ENCODE results near the gene PIGL.

The PIGL gene

DNA sequence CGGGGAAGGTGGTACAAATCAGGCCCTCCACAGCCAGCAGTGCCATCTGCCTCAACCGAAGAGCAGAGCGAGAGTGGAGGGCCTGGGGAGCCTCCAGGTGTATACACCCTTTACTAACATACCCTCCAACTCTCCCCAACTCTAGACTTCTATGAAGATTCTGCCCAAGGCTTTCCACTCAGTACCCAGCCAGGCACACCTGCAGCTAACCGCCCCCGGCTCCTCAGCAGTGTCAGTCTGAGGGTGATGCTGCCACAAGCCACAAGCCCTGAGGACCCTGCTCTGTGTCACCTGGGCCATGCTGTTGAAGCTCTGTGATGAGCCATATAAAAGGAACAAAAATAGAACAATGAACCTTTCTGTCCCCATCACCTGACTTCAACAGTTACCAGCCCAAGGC is 132.4 kb downstream of the PIGL start:
- H3K4me3 ChIP-seq (ENCODE audit: control insufficient read depth, low read depth, low read length) = no peak overlapping the region
- TF ChIP-seq, protein P1, sequence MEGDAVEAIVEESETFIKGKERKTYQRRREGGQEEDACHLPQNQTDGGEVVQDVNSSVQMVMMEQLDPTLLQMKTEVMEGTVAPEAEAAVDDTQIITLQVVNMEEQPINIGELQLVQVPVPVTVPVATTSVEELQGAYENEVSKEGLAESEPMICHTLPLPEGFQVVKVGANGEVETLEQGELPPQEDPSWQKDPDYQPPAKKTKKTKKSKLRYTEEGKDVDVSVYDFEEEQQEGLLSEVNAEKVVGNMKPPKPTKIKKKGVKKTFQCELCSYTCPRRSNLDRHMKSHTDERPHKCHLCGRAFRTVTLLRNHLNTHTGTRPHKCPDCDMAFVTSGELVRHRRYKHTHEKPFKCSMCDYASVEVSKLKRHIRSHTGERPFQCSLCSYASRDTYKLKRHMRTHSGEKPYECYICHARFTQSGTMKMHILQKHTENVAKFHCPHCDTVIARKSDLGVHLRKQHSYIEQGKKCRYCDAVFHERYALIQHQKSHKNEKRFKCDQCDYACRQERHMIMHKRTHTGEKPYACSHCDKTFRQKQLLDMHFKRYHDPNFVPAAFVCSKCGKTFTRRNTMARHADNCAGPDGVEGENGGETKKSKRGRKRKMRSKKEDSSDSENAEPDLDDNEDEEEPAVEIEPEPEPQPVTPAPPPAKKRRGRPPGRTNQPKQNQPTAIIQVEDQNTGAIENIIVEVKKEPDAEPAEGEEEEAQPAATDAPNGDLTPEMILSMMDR (conservative IDR thresholded peaks at IDR 0.05; ENCODE audit: control insufficient read depth, insufficient read depth, low read depth, low read length) = no peak
- no peak for DNase-seq (ENCODE audit: low read depth)

DNA sequence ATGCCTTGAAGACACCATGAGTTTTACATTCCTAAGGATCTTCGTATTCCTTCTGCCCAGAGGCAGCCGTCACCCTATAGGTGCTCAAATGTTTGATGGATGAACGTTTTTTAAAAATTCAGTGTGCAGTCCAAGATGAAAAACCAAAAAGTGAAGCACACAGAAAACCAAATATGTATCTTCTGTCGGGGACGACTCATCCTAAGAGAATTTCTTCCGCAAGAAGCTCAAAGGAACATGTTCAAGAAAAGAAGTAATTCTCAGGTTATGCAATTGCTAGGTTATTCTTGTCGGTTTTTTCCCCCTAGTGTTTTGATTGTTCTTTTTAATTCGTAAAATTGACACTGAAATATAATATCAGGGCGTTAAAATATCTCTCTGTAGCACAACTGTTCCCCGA is 134.8 kb downstream of the PIGL start:
- H3K4me3 ChIP-seq (ENCODE audit: control insufficient read depth, low read depth, low read length) = peak overlapping the region; percentile 76
- DNase-seq (ENCODE audit: low read depth) = peak; percentile 52
- TF ChIP-seq, protein P1 (conservative IDR thresholded peaks at IDR 0.05; ENCODE audit: control insufficient read depth, insufficient read depth, low read depth, low read length) = no peak

DNA sequence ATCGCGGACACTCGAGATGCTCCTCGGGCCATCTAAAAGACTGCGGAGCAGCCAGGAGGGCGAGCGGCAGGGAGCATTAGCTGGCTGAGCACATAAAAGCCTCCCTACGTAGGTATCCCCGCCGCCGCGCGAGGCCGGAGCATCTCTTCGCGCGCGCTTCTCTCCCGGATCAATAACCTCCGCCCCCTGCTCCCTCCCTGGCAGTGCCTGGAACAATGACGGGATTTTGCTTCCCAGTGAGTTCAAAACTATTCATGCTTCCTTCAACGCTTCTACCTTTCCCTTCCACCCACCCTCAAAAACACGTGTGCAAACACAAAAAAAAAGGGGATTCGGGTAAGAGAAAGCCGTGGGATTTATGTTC is 135.3 kb downstream of the PIGL start:
- peak; percentile 41 for DNase-seq (ENCODE audit: low read depth)
- peak overlapping the region; percentile 76 for H3K4me3 ChIP-seq (ENCODE audit: control insufficient read depth, low read depth, low read length)
- TF ChIP-seq, protein P1 (conservative IDR thresholded peaks at IDR 0.05; ENCODE audit: control insufficient read depth, insufficient read depth, low read depth, low read length) = no peak

DNA sequence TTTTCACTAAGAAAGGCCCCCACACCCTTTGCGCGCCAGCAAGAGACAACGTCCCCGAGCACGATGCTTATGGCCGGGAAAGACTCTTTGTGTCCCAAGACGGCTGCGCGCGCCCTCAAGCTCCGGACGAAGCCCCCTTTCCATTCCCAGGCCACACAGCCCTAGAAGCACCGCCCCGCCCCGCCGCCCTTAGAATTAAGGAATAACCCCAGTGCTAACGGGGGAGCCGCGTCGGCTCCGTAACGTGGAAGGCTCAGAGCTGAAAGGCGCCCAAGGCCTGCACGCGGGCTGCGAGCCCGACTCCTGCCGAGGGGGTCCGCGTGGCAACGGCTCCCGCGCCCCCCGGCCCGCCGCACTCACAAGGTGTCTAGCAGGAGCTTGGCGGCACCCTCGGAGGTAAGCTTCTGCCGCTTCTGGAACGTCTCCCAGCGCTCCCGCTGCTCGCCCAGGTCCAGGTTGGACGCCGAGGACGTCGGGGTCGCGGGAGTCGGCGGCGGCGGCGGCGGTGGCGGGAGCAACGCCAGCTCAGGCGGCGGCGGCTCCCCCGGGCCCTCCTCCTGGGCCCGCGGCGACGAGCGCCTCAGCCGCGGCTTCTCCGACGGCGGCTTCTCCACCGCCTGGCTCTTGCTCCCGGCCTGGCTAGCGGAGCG is 135.8 kb downstream of the PIGL start:
- peak overlapping the region; percentile 76 for H3K4me3 ChIP-seq (ENCODE audit: control insufficient read depth, low read depth, low read length)
- no peak for DNase-seq (ENCODE audit: low read depth)
- TF ChIP-seq, protein P1 (conservative IDR thresholded peaks at IDR 0.05; ENCODE audit: control insufficient read depth, insufficient read depth, low read depth, low read length) = no peak

DNA sequence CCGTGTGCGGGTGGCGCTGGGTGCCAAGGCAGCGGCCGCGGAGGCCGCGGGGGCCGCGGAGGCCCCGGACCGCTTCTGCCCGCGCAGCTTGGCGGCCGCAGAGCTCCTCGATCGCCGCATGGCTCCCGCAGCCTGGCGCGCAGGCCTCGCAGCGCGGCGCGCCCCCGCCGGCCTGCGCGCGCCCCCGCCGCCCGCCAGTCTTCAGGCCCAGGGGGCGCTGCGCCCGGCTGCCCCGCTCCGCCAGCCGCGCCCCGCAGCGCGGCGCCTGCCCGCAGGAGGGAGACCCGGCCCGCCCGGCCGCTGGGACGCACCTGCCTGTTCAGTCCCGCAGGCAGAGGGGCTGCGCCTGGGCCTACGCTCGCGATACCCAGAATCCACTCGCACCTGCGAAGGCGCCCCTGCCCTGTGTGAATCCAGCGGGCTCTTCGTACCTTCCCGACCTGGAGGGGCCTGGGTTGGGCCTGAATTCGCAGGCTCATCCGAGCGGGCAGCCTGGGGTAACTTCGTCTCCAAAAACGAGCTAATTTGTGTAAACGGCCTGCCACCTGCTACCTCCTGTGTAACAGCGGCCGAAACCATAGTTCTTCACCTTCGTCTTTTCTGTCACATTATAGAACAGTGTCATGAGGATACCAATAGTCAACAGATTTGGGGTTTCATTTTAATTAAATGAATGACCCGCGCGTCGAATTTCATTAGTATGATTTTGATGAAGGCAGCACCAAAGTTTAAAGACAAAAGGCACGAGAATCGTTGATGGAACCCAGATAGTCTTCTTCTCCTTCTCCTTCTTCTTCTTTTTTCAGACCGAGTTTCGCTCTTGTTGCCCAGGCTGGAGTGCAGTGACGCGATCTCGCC is 136.5 kb downstream of the PIGL start, which contains the start of gene CENPV:
Gene CENPV, minus strand, starts transcription at position 153 of the 858 bp plus-strand sequence. Its CDS starts 33 bp downstream, at position 120.
- peak; percentile 16 for DNase-seq (ENCODE audit: low read depth)
- peak within 1 kb of the TSS; percentile 76 for H3K4me3 ChIP-seq (ENCODE audit: control insufficient read depth, low read depth, low read length)
- TF ChIP-seq, protein P1 (conservative IDR thresholded peaks at IDR 0.05; ENCODE audit: control insufficient read depth, insufficient read depth, low read depth, low read length) = no peak

DNA sequence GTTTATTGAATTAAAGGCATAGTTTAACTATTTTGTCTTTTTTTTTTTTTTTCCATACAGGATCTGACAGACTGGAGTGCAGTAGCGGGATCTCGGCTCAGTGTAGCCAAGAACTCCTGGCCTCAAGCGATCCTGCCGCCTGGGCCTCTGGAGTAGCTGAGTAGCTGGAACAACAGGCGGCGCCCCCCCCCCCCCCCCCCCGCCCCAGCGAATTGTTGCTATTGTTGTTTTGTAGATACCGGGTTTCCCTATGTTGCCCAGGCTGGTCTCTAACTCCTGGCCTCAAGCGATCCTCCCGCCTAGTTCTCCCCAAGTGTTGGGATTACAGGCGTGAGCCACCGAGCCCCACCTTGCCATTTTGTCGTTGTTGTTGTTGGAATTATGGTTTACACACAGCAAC is 137.6 kb downstream of the PIGL start:
- no peak for DNase-seq (ENCODE audit: low read depth)
- TF ChIP-seq, protein P1 (conservative IDR thresholded peaks at IDR 0.05; ENCODE audit: control insufficient read depth, insufficient read depth, low read depth, low read length) = no peak
- no peak overlapping the region for H3K4me3 ChIP-seq (ENCODE audit: control insufficient read depth, low read depth, low read length)

Data from fibroblast of mammary gland (primary cell).